Sigmoid colon (tissue), 7 donors: ENCODE results near the gene IGF2. TPM values are rescaled to one million over a fixed set of nuclear protein-coding genes. Genes with fewer than 3 reads are reported as not detected.

ENCODE experiments used
- DNase-seq: peaks from one replicate; pipeline ENCODE4 v3.0.0-alpha.2; 2019
- H3K27ac ChIP-seq, 4 donors: fragments of 200-600 bp; sonication (generic); one replicate each; pipeline ENCODE4 v1.5.1; 2016 to 2019; ENCODE audit warnings: mild to moderate bottlenecking in 1 of 4
- H3K27me3 ChIP-seq, 3 donors: fragments of 200-600 bp; sonication (generic); one replicate each; pipeline ENCODE4 v1.5.1; 2019; ENCODE audit warnings: mild to moderate bottlenecking in 1 of 3
- H3K36me3 ChIP-seq, 4 donors: fragments of 200-600 bp; sonication (generic); one replicate each; pipeline ENCODE4 v1.5.1; 2016 to 2019
- H3K4me1 ChIP-seq, 4 donors: fragments of 200-600 bp; sonication (generic); one replicate each; pipeline ENCODE4 v1.5.1; 2017 to 2019
- H3K4me3 ChIP-seq, 4 donors: fragments of 200-600 bp; sonication (generic); one replicate each; pipeline ENCODE4 v1.5.1; 2017 to 2019; ENCODE audit warnings: mild to moderate bottlenecking in 2 of 4, moderate library complexity in 1 of 4
- H3K9me3 ChIP-seq, 4 donors: fragments of 200-600 bp in 3 of 4; sonication (generic) in 3 of 4; one replicate each; pipeline versions ENCODE4 v1.5.1 to v1.6.1; 2013 to 2019
- EP300 ChIP-seq, 4 donors: sonication (generic); formaldehyde crosslinking; IDR thresholded peaks; one replicate each; pipeline ENCODE4 v1.6.1; 2017; ENCODE audit warnings: antibody characterized with exemption in 4 of 4
- POLR2A ChIP-seq, 2 donors: fragments of 450-650 bp; IDR thresholded peaks; one replicate each; pipeline ENCODE4 v1.6.1; 2016; ENCODE audit warnings: antibody characterized with exemption in 2 of 2, mild to moderate bottlenecking in 2 of 2, moderate library complexity in 2 of 2
- POLR2AphosphoS5 ChIP-seq, 4 donors: sonication (generic); formaldehyde crosslinking; IDR thresholded peaks; one replicate each; pipeline ENCODE4 v1.6.1; 2017; ENCODE audit warnings: antibody characterized with exemption in 4 of 4
- WGBS, 2 donors: extraction: QIAGEN DNeasy Blood & Tissue Kit; methylation state at CpG; one replicate each; pipeline ENCODE4 v1.1.7; 2013; 5-methylcytosine and 5-hydroxymethylcytosine counted together
- intact Hi-C: fragments of 100-400 bp; cut with DNase I; formaldehyde crosslinking; loops from one replicate; pipeline ENCODE4 v1.15.1; 2023
- polyA plus RNA-seq, 3 donors: library from polyadenylated mRNA; stranded (reverse); fragments of 200-250 nt; gene quantifications; one replicate each; pipeline ENCODE4 v1.2.3, GENCODE V29; 2013
- total RNA-seq, 4 donors: library from RNA; depleted of rRNA; stranded (reverse); fragments of >200 nt; gene quantifications; one replicate each; pipeline ENCODE4 v1.1.0, GENCODE V29; 2016
- TF ChIP-seq, protein P1 (sequence below), 4 experiments: fragments of 450-650 bp in 3 of 4; fragments of 200-600 bp in 1 of 4; IDR thresholded peaks; one replicate each; pipeline ENCODE4 v1.5.1; 2016 to 2019; ENCODE audit warnings: antibody characterized with exemption in 4 of 4, mild to moderate bottlenecking in 3 of 4, moderate library complexity in 2 of 4
- donor health status: healthy with polysubstance abuse.
- donor health status: Bipolar disorder and iron deficiency.
- donor health status: healthy.

The IGF2 gene
- total and polyA plus RNA-seq, 7 donors, result 1.6 to 63.1 (median 13.9) TPM

- H3K4me1 ChIP-seq, result no peaks in the 10 kb centered on the region
- no peaks in the 10 kb centered on the region for H3K9me3 ChIP-seq
- intact Hi-C loops, result no loop called here
- no peak overlapping the region for H3K4me3 ChIP-seq
- DNase-seq, result no peak
- TF ChIP-seq POLR2AphosphoS5 (IDR thresholded peaks at IDR 0.05), result no peak
- TF ChIP-seq EP300 (IDR thresholded peaks at IDR 0.05), result no peak
- no peak for TF ChIP-seq POLR2A (IDR thresholded peaks at IDR 0.05)
- TF ChIP-seq, protein P1, sequence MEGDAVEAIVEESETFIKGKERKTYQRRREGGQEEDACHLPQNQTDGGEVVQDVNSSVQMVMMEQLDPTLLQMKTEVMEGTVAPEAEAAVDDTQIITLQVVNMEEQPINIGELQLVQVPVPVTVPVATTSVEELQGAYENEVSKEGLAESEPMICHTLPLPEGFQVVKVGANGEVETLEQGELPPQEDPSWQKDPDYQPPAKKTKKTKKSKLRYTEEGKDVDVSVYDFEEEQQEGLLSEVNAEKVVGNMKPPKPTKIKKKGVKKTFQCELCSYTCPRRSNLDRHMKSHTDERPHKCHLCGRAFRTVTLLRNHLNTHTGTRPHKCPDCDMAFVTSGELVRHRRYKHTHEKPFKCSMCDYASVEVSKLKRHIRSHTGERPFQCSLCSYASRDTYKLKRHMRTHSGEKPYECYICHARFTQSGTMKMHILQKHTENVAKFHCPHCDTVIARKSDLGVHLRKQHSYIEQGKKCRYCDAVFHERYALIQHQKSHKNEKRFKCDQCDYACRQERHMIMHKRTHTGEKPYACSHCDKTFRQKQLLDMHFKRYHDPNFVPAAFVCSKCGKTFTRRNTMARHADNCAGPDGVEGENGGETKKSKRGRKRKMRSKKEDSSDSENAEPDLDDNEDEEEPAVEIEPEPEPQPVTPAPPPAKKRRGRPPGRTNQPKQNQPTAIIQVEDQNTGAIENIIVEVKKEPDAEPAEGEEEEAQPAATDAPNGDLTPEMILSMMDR (IDR thresholded peaks at IDR 0.05), result no peak
- no peaks in the 10 kb centered on the region for H3K36me3 ChIP-seq
- peaks cover 0 to 28% (median 25%) of the 10 kb centered on the region in 3 donors for H3K27me3 ChIP-seq
- no peak overlapping the region for H3K27ac ChIP-seq
- WGBS, 2 donors, result 42 to 69% methylated on average over 13 of the region's 13 CpGs
Observed at GRCh38 chr11:2158296-2158737, 19.1 kb upstream of the IGF2 start.

GRCh38 chr11:2157294-2158040 lies 18.3 kb upstream of the IGF2 start:
- no peak overlapping the region for H3K4me3 ChIP-seq
- no peak for DNase-seq
- intact Hi-C loops, result no loop called here
- H3K27me3 ChIP-seq, result peaks cover 0 to 28% (median 25%) of the 10 kb centered on the region in 3 donors
- no peaks in the 10 kb centered on the region for H3K36me3 ChIP-seq
- H3K4me1 ChIP-seq, result no peaks in the 10 kb centered on the region
- WGBS, 2 donors, result 65 to 79% methylated on average over 18 of the region's 18 CpGs
- H3K9me3 ChIP-seq, result no peaks in the 10 kb centered on the region
- TF ChIP-seq POLR2AphosphoS5 (IDR thresholded peaks at IDR 0.05), result no peak
- TF ChIP-seq POLR2A (IDR thresholded peaks at IDR 0.05), result no peak
- TF ChIP-seq, protein P1 (IDR thresholded peaks at IDR 0.05), result no peak
- no peak for TF ChIP-seq EP300 (IDR thresholded peaks at IDR 0.05)
- no peak overlapping the region for H3K27ac ChIP-seq

- TF ChIP-seq, protein P1 (IDR thresholded peaks at IDR 0.05), result peak in 3 of 4 experiments; percentile 59 to 61 (median 59)
- TF ChIP-seq POLR2A (IDR thresholded peaks at IDR 0.05) (no peak), EP300 (IDR thresholded peaks at IDR 0.05) (no peak)
- H3K27me3 ChIP-seq, result peaks cover 0 to 25% (median 23%) of the 10 kb centered on the region in 3 donors
- H3K36me3 ChIP-seq, result no peaks in the 10 kb centered on the region
- H3K4me1 ChIP-seq, result peaks cover 0 to 4% (median 3%) of the 10 kb centered on the region in 4 donors
- DNase-seq, result no peak
- H3K27ac ChIP-seq, result no peak overlapping the region
- intact Hi-C loops, result no loop called here
- H3K9me3 ChIP-seq, result no peaks in the 10 kb centered on the region
- H3K4me3 ChIP-seq, result no peak overlapping the region
- 17 to 34% methylated on average over 19 of the region's 19 CpGs for WGBS, 2 donors
Observed at GRCh38 chr11:2156416-2157182, 17.4 kb upstream of the IGF2 start.

GRCh38 chr11:2155511-2155910 lies 16.3 kb upstream of the IGF2 start:
- WGBS, 2 donors, result 79 to 86% methylated on average over 29 of the region's 29 CpGs
- TF ChIP-seq, protein P1 (IDR thresholded peaks at IDR 0.05), result no peak
- no peak for TF ChIP-seq EP300 (IDR thresholded peaks at IDR 0.05)
- intact Hi-C loops, result no loop called here

More at GRCh38 chr11:2155511-2155910, 16.3 kb upstream of the IGF2 start:
- Histone ChIP-seq H3K36me3 (no peaks in the 10 kb centered on the region), H3K4me3 (no peak overlapping the region), H3K27ac (no peak overlapping the region), H3K27me3 (peaks cover 0 to 29% (median 24%) of the 10 kb centered on the region in 3 donors), H3K4me1 (peaks cover 0 to 7% (median 6%) of the 10 kb centered on the region in 4 donors), H3K9me3 (no peaks in the 10 kb centered on the region)
- DNase-seq, result no peak
